Thoracic aorta endothelial cell (primary cell): ENCODE results near the gene PDSS2. TPM values are rescaled to one million over a fixed set of nuclear protein-coding genes. Genes with fewer than 3 reads are reported as not detected.

Source experiments
- small RNA-seq: library from RNA; depleted of rRNA; stranded (forward); fragments of <200 nt; gene quantifications from one replicate; pipeline ENCODE3, GENCODE V24; 2012
- total RNA-seq: library from RNA; depleted of rRNA; stranded (reverse); fragments of >200 nt; gene quantifications from 2 replicates; pipeline ENCODE4 v1.2.3, GENCODE V29; 2012

Gene PDSS2, protein sequence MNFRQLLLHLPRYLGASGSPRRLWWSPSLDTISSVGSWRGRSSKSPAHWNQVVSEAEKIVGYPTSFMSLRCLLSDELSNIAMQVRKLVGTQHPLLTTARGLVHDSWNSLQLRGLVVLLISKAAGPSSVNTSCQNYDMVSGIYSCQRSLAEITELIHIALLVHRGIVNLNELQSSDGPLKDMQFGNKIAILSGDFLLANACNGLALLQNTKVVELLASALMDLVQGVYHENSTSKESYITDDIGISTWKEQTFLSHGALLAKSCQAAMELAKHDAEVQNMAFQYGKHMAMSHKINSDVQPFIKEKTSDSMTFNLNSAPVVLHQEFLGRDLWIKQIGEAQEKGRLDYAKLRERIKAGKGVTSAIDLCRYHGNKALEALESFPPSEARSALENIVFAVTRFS
- 11.7 and 12.2 TPM in 2 replicates for total RNA-seq

DNA sequence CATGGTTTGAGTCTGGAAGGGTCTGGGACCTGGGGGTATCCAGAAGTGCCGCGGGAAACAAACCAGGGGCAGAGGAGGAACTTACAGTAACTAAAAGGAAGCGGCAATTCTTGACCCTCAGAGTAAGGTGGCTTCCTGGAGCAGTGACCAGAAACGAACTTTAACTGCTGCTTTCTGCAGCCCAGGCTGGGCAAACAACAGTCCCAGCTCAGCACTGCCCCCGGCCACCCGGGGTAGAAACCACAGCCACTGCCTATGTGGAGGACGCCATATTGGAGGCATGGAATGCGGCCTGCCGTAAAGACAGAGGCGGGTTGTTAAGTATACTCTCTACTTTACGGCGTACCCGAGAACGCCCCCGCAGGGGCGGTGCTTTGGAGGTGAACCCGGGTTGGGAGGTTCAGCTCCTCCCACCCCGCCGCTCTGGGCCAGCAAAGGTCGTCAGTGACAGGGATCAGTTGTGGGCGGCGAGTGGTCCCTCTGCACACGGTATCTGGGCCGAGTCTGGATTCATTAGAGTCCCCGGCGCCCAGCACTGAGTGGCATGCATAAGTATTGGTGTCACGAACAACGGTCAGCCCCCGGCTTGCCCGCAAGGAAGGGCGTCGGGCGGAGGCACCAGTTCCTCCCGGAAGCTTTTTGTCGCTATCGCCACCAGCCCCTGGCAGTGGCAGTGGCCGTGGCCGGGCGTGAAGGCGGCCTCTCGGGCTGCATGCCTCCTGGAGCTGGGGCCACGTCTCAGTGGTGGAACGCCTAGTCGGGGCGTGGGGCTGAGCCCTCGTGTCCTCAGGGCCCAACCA, at the start of gene PDSS2:
Gene PDSS2, minus strand, starts transcription at position 282 of the 800 bp plus-strand sequence. Its CDS starts 279 bp downstream, at position 3.

DNA sequence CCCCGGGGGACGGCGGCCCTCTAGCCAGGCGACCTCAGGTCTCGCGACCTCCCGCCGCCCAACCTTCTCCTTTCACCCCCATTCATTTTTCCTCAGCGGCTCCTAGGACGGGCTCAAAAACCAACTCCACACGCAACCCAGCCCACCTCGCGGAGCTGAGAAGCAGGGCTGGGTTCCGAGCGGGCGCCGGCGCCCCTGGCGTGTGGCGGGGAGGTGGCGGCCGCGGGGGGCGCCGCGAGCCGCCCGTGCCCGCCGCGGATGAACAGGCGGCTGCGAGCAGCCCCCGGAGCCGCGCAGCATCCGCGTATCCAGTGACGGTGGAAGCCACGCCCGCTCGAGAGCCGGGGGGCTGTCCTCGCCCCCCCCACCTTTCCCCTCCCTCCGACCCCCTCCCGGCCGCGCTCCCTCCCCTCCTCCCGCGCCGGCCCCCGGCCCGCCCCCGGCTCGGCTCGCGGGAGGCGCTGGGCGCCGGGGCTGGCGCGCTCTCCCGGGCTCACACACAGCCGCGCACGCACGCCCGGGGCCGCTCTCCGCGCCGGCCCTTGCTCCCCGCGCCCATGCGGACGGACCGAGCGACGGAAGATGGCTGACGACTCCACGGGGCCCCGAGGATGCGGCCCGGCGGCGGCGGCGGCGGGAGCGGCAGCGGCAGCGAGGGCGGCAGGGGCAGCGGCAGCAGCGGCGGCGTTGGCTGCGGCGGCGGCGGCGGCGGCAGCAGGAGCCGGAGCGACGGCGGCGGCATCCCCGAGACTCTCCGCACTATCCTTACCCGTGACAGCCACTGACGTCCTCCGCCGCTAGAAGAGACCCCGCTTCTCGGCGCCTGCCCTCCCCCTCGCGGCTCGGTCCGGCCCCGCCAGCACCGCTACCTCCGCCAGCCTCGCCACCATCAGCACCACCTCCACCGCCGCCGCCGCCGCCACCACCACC, 30.5 kb upstream of the PDSS2 start, which contains the start of gene SOBP:
Gene SOBP, plus strand, starts transcription at position 482 of the 930 bp plus-strand sequence. CDS start 500 bp downstream, outside the sequence.

GRCh38 chr6:107114926-107115694, 344.3 kb downstream of the PDSS2 start, which contains the start of gene BEND3:
TSS of gene BEND3 (minus strand) at chr6:107115515. CDS start at chr6:107099285, 16,230 bp downstream.

Small RNA genes lying within 50 kb of the gene (small RNA-seq; reads per million reads assigned to genes)
- gene AL591516.1: not detected
- gene RNU6-1299P: not detected

Other genes starting within 250 kb of the PDSS2 start
- gene SOBP, start 30.6 kb upstream of the PDSS2 start, total RNA-seq: 3.7 and 6.0 TPM in 2 replicates